Smooth muscle cell of trachea (primary cell): ENCODE measurements around the gene CD300LG. TPM values are rescaled to one million over a fixed set of nuclear protein-coding genes. Genes with fewer than 3 reads are reported as not detected.

Source experiments
- total RNA-seq: library from RNA; depleted of rRNA; stranded (reverse); fragments of >200 nt; gene quantifications from 2 replicates; pipeline ENCODE4 v1.2.1, GENCODE V29; 2014

CD300LG gene
- not detected in 2 replicates for total RNA-seq

GRCh38 chr17:43846963-43847371 is at the start of gene CD300LG:
Gene CD300LG, plus strand, starts transcription at chr17:43847176. Its CDS starts 41 bp downstream, at chr17:43847217.

GRCh38 chr17:43832976-43833829 is 13.8 kb upstream of the CD300LG start, which contains the start of gene MPP3:
Gene MPP3, minus strand, starts transcription at chr17:43833146. Its CDS starts 1,240 bp downstream, at chr17:43831906.

DNA sequence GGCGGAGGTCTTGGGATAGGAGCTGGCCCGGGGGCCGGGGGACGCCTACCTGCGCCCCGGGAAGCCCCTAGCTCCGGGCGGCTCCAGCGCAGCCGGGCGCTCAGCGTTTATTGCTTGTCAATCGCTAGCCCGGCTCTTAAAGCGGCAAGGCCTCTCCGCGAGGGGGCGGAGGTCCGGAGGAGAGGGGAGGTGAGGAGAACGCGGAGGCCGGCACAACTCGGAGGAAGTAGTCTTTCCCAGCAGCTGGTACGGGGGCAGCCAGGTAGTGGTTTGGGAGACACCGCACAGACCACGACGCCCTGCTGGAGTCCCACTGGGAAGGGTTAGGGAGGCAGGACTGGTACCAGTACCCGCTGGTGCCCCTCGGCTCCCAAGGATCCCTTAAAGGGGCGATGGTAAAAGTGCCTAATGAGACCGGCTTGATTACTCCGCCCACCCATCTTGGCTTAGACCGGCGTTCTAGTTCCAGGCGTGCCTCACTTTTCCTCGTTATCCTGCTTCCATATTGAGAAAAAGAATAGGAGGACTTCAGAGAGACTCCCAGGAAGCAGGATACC is 60.5 kb downstream of the CD300LG start, which contains the start of gene MPP2:
Gene MPP2 (minus strand): TSS at position 112 of the 557 bp plus-strand sequence. CDS start 3,076 bp downstream, outside the sequence.

Other genes starting within 250 kb of the CD300LG start
- gene MEOX1, start 185.3 kb upstream of the CD300LG start, total RNA-seq = not detected in 2 replicates
- not detected in 2 replicates for gene SOST, start 88.4 kb upstream of the CD300LG start, total RNA-seq
- gene DUSP3, start 68.2 kb upstream of the CD300LG start, total RNA-seq = 47.4 and 64.0 TPM in 2 replicates
- under 0.01 TPM in 1 of 2 replicates, not detected in the other for gene CFAP97D1, start 66.7 kb upstream of the CD300LG start, total RNA-seq
- gene MPP3, start 14.0 kb upstream of the CD300LG start, total RNA-seq = 8.6 and 10.0 TPM in 2 replicates
- 4.3 and 7.4 TPM in 2 replicates for gene MPP2, start 60.4 kb downstream of the CD300LG start, total RNA-seq
- gene PPY, start 95.3 kb downstream of the CD300LG start, total RNA-seq = not detected in 2 replicates
- not detected in 2 replicates for gene PYY, start 106.8 kb downstream of the CD300LG start, total RNA-seq
- 3.5 and 5.1 TPM in 2 replicates for gene NAGS, start 157.4 kb downstream of the CD300LG start, total RNA-seq
- 97.4 and 114 TPM in 2 replicates for gene TMEM101, start 167.8 kb downstream of the CD300LG start, total RNA-seq
- gene LSM12, start 219.5 kb downstream of the CD300LG start, total RNA-seq = 32.4 and 43.7 TPM in 2 replicates
- 28.2 and 30.1 TPM in 2 replicates for gene G6PC3, start 223.6 kb downstream of the CD300LG start, total RNA-seq